PFSK-1 (cell line): ENCODE data around the gene SUCLG1.

Source experiments
- FOXP2 ChIP-seq: optimal IDR thresholded peaks from 2 replicates; pipeline ENCODE3; 2011; ENCODE audit warnings: borderline replicate concordance, control low read depth, inconsistent platforms; ENCODE audit not compliant: insufficient read depth; ENCODE audit errors: extremely low read length, extremely low read depth
- TAF1 ChIP-seq: IDR thresholded peaks from 2 replicates; pipeline ENCODE4 v1.6.1; 2012; ENCODE audit warnings: low read length, control low read depth, borderline replicate concordance; ENCODE audit not compliant: insufficient read depth

GRCh38 chr2:84493514-84493913 is 34.4 kb upstream of the SUCLG1 start:
- no peak for TF ChIP-seq TAF1
- TF ChIP-seq FOXP2 = no peak
